Central memory CD8-positive, alpha-beta T cell (primary cell): ENCODE data around the gene KLHL29.

Experiments used
- ATAC-seq: fragments of 150-1000 bp; cut with Tn5 transposase; replicated peaks from 2 replicates; pipeline ENCODE4 v1.10.0; 2022; ENCODE audit warnings: mild to moderate bottlenecking, moderate FRiP score, moderate number of reproducible peaks; ENCODE audit not compliant: poor library complexity, severe bottlenecking; ENCODE audit errors: extremely low read depth
- DNase-seq, 2 donors: peaks; one replicate each; pipeline ENCODE4 v3.0.0; 2021; ENCODE audit warnings: low spot score in 2 of 2
- H3K27ac Mint-ChIP-seq: one replicate; pipeline ENCODE4 v1.8.0; 2022; ENCODE audit warnings: low read depth, mild to moderate bottlenecking, moderate library complexity, mixed read lengths
- H3K27me3 Mint-ChIP-seq: one replicate; pipeline ENCODE4 v1.8.0; 2022; ENCODE audit warnings: mixed read lengths
- H3K36me3 Mint-ChIP-seq: one replicate; pipeline ENCODE4 v1.8.0; 2022; ENCODE audit warnings: mild to moderate bottlenecking, moderate library complexity, mixed read lengths; ENCODE audit not compliant: insufficient read depth
- H3K4me1 Mint-ChIP-seq: one replicate; pipeline ENCODE4 v1.8.0; 2022; ENCODE audit warnings: mixed read lengths
- H3K4me3 Mint-ChIP-seq: one replicate; pipeline ENCODE4 v1.8.0; 2022; ENCODE audit warnings: mild to moderate bottlenecking, moderate library complexity, mixed read lengths
- H3K9me3 Mint-ChIP-seq: one replicate; pipeline ENCODE4 v1.8.0; 2022; ENCODE audit warnings: mixed read lengths

The KLHL29 gene

DNA sequence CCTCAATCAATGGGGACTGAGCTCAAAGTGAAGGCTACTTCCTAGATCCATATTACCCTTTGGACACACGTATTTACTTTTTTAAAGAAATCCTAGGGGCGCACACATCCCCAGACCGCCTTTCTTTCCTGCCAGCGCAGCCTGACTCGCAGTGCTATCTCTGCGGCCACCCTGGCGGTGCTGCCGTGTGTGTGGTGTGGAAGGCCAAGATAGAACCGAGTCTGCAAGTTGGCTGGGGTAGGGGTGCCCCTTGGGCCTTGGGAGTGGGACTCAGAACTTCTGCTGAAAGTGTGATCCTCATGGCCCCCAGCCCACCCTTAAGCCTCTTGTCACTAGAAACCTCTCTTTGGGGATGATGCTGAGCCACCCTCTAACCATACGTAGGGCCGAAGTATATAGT is 143.7 kb downstream of the KLHL29 start:
- Mint-ChIP-seq H3K27ac (no peak overlapping the region), H3K4me3 (no peak overlapping the region), H3K36me3 (peaks cover 2% of the 10 kb centered on the region), H3K4me1 (peaks cover 18% of the 10 kb centered on the region), H3K9me3 (no peaks in the 10 kb centered on the region), H3K27me3 (peaks cover 11% of the 10 kb centered on the region)
- ATAC-seq (no peak), DNase-seq (no peak)

- Mint-ChIP-seq H3K9me3 (no peaks in the 10 kb centered on the region), H3K36me3 (peaks cover 2% of the 10 kb centered on the region), H3K4me3 (no peak overlapping the region), H3K27ac (no peak overlapping the region), H3K27me3 (peaks cover 11% of the 10 kb centered on the region), H3K4me1 (peaks cover 24% of the 10 kb centered on the region)
- ATAC-seq (no peak), DNase-seq (no peak)
Observed at GRCh38 chr2:23529659-23530058, 144.7 kb downstream of the KLHL29 start.

GRCh38 chr2:23530206-23530908 is 145.4 kb downstream of the KLHL29 start:
- H3K36me3 Mint-ChIP-seq: peaks cover 2% of the 10 kb centered on the region
- ATAC-seq (no peak), DNase-seq (no peak)
- H3K9me3 Mint-ChIP-seq: no peaks in the 10 kb centered on the region
- peaks cover 11% of the 10 kb centered on the region for H3K27me3 Mint-ChIP-seq
- no peak overlapping the region for H3K27ac Mint-ChIP-seq
- peaks cover 29% of the 10 kb centered on the region for H3K4me1 Mint-ChIP-seq
- no peak overlapping the region for H3K4me3 Mint-ChIP-seq

GRCh38 chr2:23530909-23531276 is 145.9 kb downstream of the KLHL29 start:
- Mint-ChIP-seq H3K4me1 (peaks cover 31% of the 10 kb centered on the region), H3K27me3 (peaks cover 6% of the 10 kb centered on the region), H3K9me3 (no peaks in the 10 kb centered on the region), H3K36me3 (peaks cover 2% of the 10 kb centered on the region), H3K4me3 (no peak overlapping the region), H3K27ac (no peak overlapping the region)
- no peak for ATAC-seq
- no peak for DNase-seq

GRCh38 chr2:23531280-23531679 is 146.3 kb downstream of the KLHL29 start:
- H3K4me1 Mint-ChIP-seq: peaks cover 27% of the 10 kb centered on the region
- DNase-seq (no peak), ATAC-seq (no peak)
- H3K27ac Mint-ChIP-seq: no peak overlapping the region
- H3K9me3 Mint-ChIP-seq: no peaks in the 10 kb centered on the region
- no peak overlapping the region for H3K4me3 Mint-ChIP-seq
- peaks cover 2% of the 10 kb centered on the region for H3K36me3 Mint-ChIP-seq
- peaks cover 2% of the 10 kb centered on the region for H3K27me3 Mint-ChIP-seq

- peaks cover 26% of the 10 kb centered on the region for H3K4me1 Mint-ChIP-seq
- peak overlapping the region; percentile 89 for H3K27ac Mint-ChIP-seq
- H3K9me3 Mint-ChIP-seq: no peaks in the 10 kb centered on the region
- peaks cover 2% of the 10 kb centered on the region for H3K36me3 Mint-ChIP-seq
- DNase-seq (no peak), ATAC-seq (no peak)
- H3K4me3 Mint-ChIP-seq: peak overlapping the region; percentile 81
- H3K27me3 Mint-ChIP-seq: no peaks in the 10 kb centered on the region
Observed at GRCh38 chr2:23531881-23532280, 146.9 kb downstream of the KLHL29 start.

- no peaks in the 10 kb centered on the region for H3K9me3 Mint-ChIP-seq
- peak overlapping the region; percentile 81 for H3K4me3 Mint-ChIP-seq
- no peak for DNase-seq
Observed at GRCh38 chr2:23532391-23533337, 147.7 kb downstream of the KLHL29 start.

GRCh38 chr2:23533338-23533695 is 148.3 kb downstream of the KLHL29 start:
- peak overlapping the region; percentile 81 for H3K4me3 Mint-ChIP-seq
- no peak for ATAC-seq

More at GRCh38 chr2:23532391-23533337, 147.7 kb downstream of the KLHL29 start:
- Mint-ChIP-seq H3K36me3 (peaks cover 4% of the 10 kb centered on the region), H3K27me3 (no peaks in the 10 kb centered on the region), H3K27ac (peak overlapping the region; percentile 89), H3K4me1 (peaks cover 26% of the 10 kb centered on the region)
- peak; percentile 57 for ATAC-seq

DNA sequence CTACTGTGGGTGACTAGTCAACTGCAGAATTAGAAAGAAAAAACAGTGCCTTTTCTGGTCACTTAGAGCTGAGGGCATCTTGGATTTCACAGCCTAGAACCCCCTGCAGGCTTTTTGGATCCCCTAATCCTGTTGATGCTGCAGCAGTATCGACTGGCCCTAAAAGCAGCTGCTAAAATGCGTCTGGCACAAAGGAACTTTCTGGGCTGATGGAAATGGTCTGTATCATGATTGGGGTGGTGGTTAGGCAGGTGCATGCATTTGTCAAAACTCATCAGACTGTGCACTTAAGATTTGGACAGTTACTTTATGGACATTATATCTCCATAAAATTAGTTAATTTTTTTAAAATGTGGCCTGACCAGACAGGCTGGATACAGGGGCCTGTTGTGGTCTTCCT is 149.8 kb downstream of the KLHL29 start:
- H3K27me3 Mint-ChIP-seq: no peaks in the 10 kb centered on the region
- no peaks in the 10 kb centered on the region for H3K9me3 Mint-ChIP-seq
- DNase-seq (no peak), ATAC-seq (no peak)
- peaks cover 26% of the 10 kb centered on the region for H3K4me1 Mint-ChIP-seq
- H3K36me3 Mint-ChIP-seq: peaks cover 4% of the 10 kb centered on the region
- H3K27ac Mint-ChIP-seq: peak overlapping the region; percentile 61
- H3K4me3 Mint-ChIP-seq: no peak overlapping the region

More at GRCh38 chr2:23533338-23533695, 148.3 kb downstream of the KLHL29 start:
- no peak for DNase-seq
- Mint-ChIP-seq H3K36me3 (peaks cover 4% of the 10 kb centered on the region), H3K4me1 (peaks cover 26% of the 10 kb centered on the region), H3K27ac (peak overlapping the region; percentile 89), H3K27me3 (no peaks in the 10 kb centered on the region), H3K9me3 (no peaks in the 10 kb centered on the region)

GRCh38 chr2:23536326-23536725 is 151.3 kb downstream of the KLHL29 start:
- Mint-ChIP-seq H3K36me3 (peaks cover 4% of the 10 kb centered on the region), H3K4me1 (peaks cover 26% of the 10 kb centered on the region), H3K27ac (no peak overlapping the region), H3K4me3 (no peak overlapping the region), H3K27me3 (no peaks in the 10 kb centered on the region), H3K9me3 (no peaks in the 10 kb centered on the region)
- ATAC-seq (no peak), DNase-seq (no peak)

DNA sequence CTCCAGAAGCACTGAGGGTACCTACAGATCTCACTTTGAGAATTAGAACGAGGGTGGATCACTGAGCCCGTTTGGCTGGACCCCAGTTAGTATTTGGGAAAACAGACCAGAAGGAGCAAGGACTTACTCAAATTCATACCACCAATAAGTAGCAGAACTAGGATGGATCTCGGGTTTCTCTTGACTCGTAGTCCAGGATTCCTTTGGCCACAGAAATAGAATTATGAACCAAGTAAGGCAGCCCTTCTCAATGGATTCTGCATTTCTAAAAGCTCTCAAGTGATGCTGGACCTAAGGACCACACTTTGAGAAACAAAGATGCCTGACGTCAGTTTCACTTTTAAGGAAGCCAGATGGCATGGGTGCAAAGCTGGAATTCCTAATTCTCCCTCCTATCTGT is 153.0 kb downstream of the KLHL29 start:
- ATAC-seq (no peak), DNase-seq (no peak)
- Mint-ChIP-seq H3K4me1 (peaks cover 18% of the 10 kb centered on the region), H3K27ac (no peak overlapping the region), H3K36me3 (peaks cover 2% of the 10 kb centered on the region), H3K27me3 (no peaks in the 10 kb centered on the region), H3K4me3 (no peak overlapping the region), H3K9me3 (no peaks in the 10 kb centered on the region)

DNA sequence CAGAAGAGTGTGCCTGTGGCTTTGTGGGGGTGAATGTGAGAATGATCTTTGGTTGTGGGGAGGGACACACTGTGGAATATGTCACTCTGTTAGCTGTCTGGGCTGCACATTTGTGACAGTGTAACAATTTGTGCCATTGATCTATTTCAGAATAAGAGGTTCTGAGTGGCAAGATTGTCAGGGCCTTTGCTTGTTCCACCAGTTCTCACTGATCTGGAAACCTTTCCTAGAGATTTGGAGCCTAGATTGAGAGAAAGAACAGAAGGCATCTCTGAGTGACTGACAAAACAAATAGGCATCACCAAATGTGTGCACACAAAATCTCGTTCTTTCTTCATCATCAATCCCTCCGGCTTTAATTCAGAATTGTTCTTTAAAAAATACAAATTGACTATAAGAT is 153.6 kb downstream of the KLHL29 start:
- H3K9me3 Mint-ChIP-seq: no peaks in the 10 kb centered on the region
- no peaks in the 10 kb centered on the region for H3K27me3 Mint-ChIP-seq
- no peak overlapping the region for H3K4me3 Mint-ChIP-seq
- peaks cover 2% of the 10 kb centered on the region for H3K36me3 Mint-ChIP-seq
- ATAC-seq (no peak), DNase-seq (no peak)
- H3K27ac Mint-ChIP-seq: no peak overlapping the region
- peaks cover 16% of the 10 kb centered on the region for H3K4me1 Mint-ChIP-seq
